Fibroblast of pulmonary artery (primary cell): Measurements from ENCODE around the gene PDZD7.

Experiments used
- DNase-seq: peaks from one replicate; pipeline ENCODE4 v3.0.0-alpha.2; 2010; ENCODE audit warnings: low read depth
- H3K4me3 ChIP-seq: replicated peaks from 2 replicates; pipeline ENCODE4 v1.5.1; 2011; ENCODE audit warnings: low read depth, mild to moderate bottlenecking, control low read depth, low read length, moderate library complexity
- CTCF ChIP-seq: IDR thresholded peaks from 2 replicates; pipeline ENCODE4 v1.5.1; 2011; ENCODE audit warnings: mild to moderate bottlenecking, control low read depth, low read length, inconsistent platforms; ENCODE audit errors: missing control alignments

PDZD7 gene

GRCh38 chr10:100982916-100983830 lies 47.8 kb downstream of the PDZD7 start:
- no peak for TF ChIP-seq CTCF
- no peak overlapping the region for H3K4me3 ChIP-seq
- DNase-seq, result no peak

GRCh38 chr10:100981178-100981772 lies 49.7 kb downstream of the PDZD7 start:
- H3K4me3 ChIP-seq, result no peak overlapping the region
- no peak for TF ChIP-seq CTCF
- DNase-seq, result no peak

GRCh38 chr10:100980711-100981110 lies 50.2 kb downstream of the PDZD7 start:
- DNase-seq, result no peak
- H3K4me3 ChIP-seq, result no peak overlapping the region
- TF ChIP-seq CTCF, result no peak

- H3K4me3 ChIP-seq, result no peak overlapping the region
- no peak for TF ChIP-seq CTCF
- DNase-seq, result no peak
These were observed 50.6 kb downstream of the PDZD7 start for GRCh38 chr10:100980311-100980710.

- no peak for TF ChIP-seq CTCF
- DNase-seq, result no peak
- no peak overlapping the region for H3K4me3 ChIP-seq
These were observed 51.1 kb downstream of the PDZD7 start for GRCh38 chr10:100979791-100980272.

GRCh38 chr10:100978901-100979195 lies 52.1 kb downstream of the PDZD7 start:
- TF ChIP-seq CTCF, result no peak
- no peak overlapping the region for H3K4me3 ChIP-seq
- DNase-seq, result no peak
